ENCODE measurements around the gene WNT9A. TPM values are rescaled to one million over a fixed set of nuclear protein-coding genes. Genes with fewer than 3 reads are reported as not detected.
"Not testable (repeated sequence)": the region's sequence is repeated elsewhere in the genome, so short reads cannot be mapped to it uniquely, and the experiment has no call there.

WNT9A gene
- total RNA-seq, 2 donors from 2014 or later, result 0.80 to 1.1 TPM

DNA sequence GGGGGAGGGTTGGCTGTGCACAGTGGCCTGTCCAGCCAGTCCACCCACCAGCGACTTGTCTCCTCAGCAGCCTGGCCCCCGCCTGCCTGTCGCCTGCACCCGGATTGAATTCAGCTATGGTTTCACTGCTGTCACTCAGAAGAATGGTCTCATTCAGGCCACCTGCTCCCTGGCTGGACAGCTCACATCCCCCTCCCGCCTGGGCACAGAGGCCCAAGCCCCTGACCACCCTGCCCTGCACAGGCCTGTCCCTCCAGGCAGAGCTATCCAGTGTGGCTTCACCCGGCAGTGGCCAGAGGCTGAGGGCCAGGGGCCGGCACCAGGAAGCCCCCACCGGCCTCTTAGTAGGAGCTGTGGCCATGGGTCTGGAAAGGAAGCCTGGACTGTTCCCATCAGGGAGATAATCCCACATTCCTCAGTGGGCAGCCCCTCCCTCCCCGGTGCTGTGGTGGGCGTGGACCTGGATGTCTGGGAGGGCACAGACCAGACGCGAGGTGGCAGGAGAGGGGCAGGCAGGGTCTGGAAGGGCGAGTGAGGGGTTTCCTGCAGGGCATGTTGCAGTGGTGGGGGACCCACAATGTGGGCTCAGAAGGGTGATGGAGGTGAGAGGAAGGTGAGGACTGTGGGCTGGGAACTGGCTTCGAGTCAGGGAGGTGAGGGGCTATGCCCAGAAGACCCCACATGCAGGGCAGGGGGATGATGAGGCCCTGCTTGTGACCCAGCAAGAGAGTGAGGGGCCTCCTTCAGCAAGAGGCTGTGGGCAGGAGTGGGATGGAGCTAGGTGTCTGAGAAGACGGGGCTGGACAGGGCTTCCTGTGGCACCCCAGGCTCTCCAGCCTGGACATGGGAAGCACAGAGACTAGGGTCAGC, 30.4 kb downstream of the WNT9A start:
- peak in 1 of 2 donors; percentile 13 for ATAC-seq
- intact Hi-C loops (cut with DNase I), result no loop called here
- peak; percentile 15 for DNase-seq

DNA sequence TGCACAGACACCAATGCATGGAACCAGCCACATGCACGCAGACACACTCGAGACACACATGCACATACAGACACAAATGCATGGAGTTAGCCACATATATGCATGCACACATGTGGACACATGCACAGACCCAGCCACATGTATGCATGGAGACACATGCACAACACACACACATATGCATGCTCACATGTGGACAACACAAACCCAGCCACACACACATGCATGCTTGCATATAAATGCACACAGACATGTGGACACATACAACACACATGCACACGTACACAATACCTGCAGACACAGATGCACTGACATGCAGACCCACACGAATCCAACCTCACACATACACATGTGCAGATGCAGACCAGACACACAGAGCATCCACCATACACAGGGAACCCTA, 31.1 kb downstream of the WNT9A start:
- ATAC-seq, result no peak
- no peak for DNase-seq
- intact Hi-C loops (cut with DNase I), result no loop called here

DNA sequence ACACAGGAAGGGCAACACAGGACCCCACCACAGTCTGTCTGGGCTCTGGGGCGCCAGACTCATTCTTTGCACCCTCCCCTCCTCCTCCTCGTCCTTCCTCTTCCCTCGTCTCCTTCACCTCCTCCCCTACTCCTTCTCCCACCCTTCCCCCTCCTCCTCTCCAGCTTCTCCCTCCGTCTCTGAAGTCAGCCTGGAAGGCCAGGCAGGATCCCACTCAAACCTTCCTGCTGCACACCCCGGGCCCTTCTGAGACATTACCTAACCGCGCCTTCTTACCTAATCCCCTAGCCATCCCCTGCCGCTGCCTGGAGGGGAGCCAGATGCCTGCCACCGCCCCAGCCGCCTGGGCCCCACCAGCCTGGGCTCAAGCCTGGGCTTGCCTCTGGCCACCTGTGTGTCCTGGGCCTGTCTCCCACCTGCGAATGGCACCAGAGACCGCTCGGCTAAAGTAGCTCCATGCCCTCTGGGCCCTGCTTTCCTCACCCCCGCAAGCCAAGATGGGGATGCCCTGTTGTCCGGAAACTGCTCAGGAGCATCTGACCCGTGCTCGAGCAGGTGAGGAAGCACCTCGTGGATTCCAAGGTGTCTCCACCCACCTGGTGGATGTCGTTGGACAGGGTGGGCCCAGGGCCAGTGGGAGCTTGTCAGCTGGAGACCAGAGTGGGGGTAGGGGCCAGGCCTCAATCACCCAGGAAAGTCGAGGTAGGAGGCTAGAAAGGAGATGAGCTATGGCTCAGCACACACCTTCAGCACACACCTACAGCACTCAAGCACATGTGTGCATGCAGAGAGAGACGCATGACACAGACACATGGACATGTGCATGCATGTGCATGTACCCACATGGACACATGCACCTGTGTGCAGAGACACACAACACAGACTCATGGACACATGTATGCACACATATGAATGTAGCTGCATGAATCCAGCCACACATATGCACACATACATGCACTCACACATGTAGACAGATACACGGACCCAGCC, 31.9 kb downstream of the WNT9A start:
- DNase-seq (peak; percentile 16), ATAC-seq (no peak)
- intact Hi-C loops (cut with DNase I), result no loop called here

DNA sequence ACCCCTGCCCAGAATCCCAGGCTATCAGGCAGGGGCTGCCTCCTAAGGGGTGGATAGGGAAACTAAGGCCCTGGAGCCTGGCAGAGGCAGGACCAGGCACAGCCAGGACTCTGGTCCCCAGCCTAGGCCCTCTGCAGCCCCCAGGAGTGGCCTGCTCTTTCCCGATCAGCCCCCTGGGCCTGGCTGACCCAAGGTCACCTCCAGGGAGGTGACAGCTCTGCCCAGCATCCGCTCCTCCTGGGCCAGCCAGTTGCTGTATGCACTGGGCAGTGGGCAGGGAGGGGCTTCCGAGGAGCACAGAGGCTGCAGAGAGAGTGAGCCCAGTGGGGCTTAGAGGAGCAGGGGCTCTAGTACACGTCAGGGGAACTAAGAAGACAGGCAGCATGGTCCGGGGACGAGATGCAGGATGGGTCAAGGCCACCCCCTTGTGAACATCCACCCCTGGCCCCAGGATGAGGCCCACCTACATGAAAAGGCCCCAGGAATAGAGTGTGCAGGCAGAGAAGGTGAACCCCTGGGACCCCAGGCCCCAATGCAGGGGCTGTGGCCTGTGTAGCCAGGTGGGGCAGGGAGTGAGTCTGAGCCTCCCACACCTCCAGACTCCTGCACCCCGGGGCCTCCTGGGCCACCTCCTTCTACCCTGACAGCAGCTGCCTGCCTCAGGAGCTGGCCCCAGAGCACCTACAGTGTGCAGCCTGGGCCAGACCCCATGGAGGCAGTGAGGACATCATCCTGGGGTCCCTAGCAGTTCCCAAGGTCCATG, 32.8 kb downstream of the WNT9A start:
- intact Hi-C loops (cut with DNase I), result no loop called here
- peak in 1 of 2 donors; percentile 15 for ATAC-seq
- peak; percentile 9 for DNase-seq

DNA sequence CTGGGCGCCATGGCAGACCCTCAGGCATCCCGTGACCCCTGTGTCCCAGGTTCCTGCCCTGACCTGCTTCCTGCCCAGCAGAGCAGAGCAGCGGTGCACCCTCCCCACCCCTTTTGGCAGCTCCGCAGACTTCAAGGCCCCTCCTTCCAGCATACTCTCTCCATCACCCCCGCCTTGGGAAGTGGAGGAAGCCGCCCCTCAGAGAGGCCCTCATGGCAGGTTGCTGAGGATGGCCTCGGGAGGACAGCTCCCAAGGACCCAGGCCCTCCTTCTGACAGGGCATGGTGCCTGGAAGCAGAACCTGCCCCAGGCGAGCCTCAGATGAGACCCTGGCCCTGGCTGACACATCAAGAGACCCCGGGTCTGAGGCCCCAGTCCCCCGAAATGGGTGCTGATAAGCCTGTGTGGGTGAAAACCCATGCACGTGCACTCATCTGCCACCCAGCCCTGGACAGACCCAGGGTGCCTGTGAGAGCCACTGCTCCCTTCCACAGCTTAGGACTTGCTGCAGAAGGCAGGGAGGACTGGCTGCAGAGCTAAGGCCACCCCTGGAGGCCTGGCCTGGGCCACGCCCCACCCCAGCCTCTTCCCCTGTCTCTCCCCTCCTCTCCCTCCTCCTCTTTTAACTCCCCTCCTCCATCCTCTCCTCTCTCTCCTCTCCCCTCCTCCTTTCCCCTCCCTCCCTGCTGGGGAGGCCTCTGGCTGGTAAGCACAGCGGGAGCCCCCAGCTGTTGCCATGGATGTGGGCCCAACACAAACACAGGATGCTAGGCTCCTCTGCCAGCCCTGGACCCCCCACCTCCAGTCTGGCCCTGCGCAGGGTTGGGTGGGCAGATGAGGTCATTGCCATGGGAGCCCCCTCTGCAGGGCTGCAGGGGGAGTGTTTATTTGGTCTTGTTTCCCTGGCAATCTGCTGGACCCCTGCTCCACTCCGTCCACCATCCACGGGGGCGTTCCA, 33.7 kb downstream of the WNT9A start:
- intact Hi-C loops (cut with DNase I), result no loop called here
- DNase-seq, result peak; percentile 4
- ATAC-seq, result no peak

DNA sequence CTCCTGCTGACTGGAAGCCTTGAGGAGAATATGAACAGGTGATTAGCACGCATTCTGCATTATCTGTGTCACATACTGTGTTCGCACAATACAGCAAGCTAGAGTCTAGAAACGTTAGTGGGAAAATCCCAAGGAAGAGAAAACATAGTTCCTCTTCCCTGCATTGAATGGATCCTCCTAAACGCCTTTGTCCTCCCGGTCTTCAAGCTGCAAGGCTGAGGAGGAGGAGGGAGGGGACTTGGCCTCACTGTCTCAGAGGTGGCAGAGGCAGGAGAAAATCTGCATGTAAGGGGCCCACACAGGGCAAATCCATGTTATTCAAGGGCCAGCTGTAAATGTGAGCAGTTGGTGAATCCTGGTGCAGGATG, 34.4 kb downstream of the WNT9A start:
- DNase-seq, result no peak
- intact Hi-C loops (cut with DNase I), result no loop called here

DNA sequence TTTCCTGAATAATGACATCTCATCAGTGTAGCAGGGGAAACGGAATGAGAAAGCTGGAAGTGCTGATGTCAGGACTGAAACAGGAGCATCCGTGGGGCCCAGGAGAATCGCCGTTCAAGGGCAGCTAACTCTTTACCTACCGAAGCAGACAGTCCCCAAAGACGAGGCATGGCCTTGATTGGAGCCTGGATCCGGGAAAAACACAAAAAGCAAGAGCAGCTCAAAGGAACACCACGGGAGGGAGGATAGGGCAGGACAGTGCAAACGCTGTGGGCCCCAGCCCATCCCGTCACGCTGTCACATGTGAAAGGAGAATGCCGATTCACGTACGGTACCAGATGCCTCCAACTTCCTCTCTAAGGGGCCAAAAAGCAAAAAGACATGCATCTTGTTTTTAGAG, 34.9 kb downstream of the WNT9A start:
- ATAC-seq (no peak), DNase-seq (no peak)
- intact Hi-C loops (cut with DNase I), result no loop called here

More for the DNA sequence above, 34.4 kb downstream of the WNT9A start:
- no peak for ATAC-seq

DNA sequence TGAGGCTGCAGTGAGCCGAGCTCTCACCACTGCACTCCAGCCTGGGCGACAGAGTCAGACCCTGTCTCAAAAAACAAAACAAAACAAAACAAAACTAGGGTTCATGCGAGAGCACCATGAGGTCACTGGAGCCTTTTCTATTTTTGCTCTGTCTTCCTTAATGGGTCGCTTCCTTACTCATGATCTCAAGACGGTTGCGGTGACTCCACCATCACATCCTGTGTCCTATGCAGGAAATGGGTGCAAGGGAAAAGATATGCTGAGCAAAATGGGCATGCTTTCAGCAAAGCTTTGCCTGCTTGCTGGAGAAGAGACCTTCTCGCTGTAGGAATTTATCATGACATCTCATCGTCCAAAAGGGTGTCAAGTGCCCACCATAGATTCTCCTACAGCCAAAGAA, 36.4 kb downstream of the WNT9A start:
- intact Hi-C loops (cut with DNase I), result no loop called here
- ATAC-seq (no peak), DNase-seq (no peak)

DNA sequence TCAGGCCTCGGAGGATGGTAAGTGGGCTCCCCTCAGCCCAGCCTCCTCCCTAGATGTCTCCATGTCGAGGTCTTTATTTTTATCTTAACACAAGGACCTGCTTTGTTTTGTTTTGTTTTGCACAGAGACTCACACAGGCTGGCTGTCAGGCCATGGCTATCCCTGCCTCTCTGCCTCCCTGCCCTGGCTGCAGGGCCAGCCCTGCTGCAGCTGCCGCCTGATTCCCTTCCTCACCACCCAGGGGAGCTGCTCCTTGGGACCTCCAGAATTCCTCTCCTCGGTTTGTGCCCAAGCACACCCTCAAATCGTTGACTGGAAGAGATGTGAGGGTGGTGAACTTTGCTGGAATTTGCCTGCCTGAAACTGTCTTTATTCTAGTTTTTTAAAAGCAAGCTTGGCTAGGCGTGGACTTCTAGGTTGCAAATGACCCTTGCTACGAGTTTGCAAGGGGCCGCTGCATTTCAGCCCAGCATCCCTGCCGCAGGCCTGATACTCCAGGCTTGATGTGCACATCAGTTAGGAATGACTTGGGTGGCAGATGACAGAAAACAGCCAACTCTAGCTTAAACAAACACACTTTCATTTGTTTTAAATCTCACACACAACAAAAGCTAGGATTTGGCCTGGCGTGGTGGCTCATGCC, 37.1 kb downstream of the WNT9A start:
- DNase-seq (no peak), ATAC-seq (no peak)
- intact Hi-C loops (cut with DNase I), result no loop called here

DNA sequence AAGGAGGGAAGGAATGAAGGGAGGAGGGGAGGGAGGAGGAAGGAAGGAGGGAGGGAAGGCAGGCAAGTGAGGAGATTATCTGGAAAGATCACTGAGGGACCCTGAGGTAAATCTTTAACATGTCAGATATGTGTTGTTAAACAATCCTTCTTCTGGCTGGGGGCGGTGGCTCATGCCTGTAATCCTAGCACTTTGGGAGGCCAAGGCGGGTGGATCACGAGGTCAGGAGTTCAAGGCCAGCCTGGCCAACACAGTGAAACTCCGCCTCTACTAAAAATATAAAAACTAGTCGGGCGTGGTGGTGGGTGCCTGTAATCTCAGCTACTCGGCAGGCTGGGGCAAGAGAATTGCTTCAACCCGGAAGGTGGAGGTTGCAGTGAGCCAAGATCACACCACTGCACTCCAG, 37.8 kb downstream of the WNT9A start:
- DNase-seq; ATAC-seq; intact Hi-C loops (cut with DNase I): not testable (repeated sequence)

DNA sequence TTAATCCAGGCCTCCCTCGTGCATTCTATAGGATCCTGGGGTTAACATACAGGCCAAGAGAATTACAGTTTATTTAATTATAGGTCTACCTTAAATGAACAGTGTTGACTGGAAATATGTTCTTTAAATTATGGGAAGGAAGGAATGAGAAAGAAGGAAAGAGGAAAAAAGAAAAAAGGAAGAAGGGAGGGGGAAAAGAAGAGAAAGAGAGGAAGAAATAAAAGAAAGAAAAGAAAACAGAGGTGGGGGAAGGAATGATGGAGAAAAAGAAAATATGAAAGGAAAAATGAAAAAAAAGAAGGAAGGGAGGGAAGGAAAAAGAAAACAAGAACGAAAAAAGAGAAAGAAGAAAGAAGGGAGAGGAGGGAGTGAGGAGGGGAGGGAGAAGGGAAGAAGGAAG, 38.5 kb downstream of the WNT9A start:
- ATAC-seq (no peak), DNase-seq (no peak)
- intact Hi-C loops (cut with DNase I), result no loop called here

DNA sequence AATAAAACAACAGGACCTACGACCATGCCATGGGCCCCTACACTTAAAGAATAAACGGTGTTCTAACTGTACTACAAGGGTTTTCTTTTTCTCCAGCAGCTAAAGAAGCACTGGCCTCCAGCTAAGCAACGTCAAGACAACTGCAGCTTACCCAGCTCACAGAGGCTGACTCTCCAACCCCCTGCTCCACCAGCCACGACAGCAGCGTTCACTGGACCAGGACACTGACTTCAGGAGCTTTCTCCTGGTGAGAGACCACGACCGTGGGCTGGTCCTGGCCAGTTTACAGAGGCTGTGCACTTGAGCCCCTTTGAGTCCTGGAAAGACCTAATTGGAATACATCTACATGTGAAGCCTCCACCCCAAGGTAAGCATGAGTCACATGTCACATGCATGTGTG, 39.4 kb downstream of the WNT9A start:
- DNase-seq (no peak), ATAC-seq (no peak)
- intact Hi-C loops (cut with DNase I), result no loop called here

DNA sequence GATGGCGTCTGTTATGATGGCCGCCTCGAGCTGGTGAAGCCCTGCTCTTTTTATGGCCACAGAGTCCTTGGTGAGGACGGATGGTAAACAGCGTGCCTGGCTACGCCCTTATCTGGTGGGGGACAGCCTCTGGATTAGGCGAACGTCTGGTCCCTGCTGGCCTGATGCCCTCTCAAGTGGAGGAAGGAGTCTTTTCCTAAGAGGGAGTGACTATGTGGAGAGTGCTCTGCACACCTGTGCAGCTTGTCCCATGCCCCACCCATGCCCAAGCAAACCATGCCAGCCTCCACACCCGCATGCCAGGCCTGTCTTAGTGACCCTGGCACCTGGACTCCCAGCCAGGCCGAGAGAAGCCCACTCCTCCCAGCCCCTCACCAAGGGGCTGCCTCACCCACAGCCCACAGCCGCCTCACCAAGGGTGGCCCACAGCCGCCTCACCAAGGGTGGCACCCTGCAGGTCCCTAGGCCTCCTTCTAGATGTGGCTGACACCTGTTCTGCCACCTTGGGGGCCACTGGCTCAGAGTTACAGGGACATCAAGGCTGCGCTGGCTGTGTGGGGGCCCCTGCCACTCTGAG, 40.2 kb downstream of the WNT9A start:
- no peak for DNase-seq
- no peak for ATAC-seq
- intact Hi-C loops (cut with DNase I), result no loop called here

DNA sequence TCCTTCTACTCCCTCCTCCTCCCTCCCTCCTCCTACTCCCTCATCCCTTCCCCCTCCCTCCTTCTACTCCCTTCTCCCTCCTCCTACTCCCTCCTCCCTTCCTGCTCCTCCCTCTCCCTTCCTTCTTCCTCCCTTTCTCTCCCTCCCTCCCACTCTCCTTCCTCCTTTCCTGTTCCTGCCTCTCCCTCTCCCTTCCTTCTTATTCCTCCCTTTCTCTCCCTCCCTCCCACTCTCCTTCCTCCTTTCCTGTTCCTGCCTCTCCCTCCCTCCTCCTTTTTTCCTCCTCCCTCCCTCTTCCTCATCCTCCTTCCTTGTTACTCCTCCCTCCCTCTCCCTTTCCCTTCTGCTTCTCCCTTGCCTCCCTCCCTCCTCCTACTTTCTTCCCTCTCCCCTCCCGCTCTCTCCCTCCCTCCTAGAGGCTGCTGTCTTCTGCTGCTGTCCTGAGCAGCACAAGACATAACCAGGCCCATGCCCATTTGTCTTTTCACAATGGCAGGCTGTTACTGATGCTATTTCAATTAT, 41.1 kb downstream of the WNT9A start:
- no peak for ATAC-seq
- DNase-seq, result no peak
- intact Hi-C loops (cut with DNase I), result no loop called here

DNA sequence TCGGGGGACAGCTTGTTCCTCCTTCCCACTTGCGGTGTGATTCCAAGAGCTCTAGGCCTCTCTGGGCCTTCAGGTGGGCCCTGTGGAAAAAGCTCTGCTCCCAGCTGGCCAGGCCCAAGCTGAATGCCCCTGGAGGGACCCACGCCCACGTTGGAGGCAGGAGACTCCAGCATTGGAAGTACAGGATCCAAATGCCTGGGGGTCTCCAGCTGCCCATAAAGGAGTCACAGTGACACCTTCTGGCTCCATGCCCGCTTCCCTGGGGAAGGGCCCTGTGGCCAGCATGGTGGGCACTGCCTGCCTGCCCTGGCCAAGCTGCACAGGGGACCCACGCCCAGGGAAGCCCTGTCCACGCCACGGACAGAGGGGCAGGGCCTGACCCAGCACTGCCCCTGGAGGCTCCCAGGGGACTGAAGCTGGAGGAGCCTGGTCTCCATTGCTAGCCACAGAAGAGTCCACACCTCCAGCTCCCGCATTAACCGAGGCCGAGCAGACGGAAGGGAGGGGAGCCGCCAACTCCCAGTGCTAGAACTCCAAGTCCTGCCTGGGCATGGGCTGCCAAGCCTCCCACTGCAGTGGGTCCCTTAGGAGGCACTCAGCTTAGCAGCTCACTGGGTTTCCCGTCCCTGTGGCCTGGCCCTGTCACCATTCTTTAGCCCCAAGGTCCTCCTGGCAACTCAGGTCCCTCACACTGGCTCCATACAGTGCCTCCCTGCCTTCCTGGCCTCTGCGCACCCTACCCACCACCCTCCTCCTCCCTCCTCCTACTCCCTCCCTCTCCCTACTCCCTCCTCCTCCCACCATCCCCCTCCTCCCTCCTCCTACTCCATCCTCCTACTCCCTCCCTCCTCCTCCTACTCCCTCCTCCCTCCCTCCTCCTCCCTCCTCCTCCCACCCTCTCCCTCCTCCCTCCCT, 41.9 kb downstream of the WNT9A start:
- no peak for DNase-seq
- intact Hi-C loops (cut with DNase I), result no loop called here

More for the DNA sequence above, 41.9 kb downstream of the WNT9A start:
- ATAC-seq, result no peak
